Spleen (tissue), 11 donors: Measurements from ENCODE around the gene SLC1A1. TPM values are rescaled to one million over a fixed set of nuclear protein-coding genes. Genes with fewer than 3 reads are reported as not detected.

Experiments
- DNase-seq: peaks from one replicate; pipeline ENCODE4 v3.0.0-alpha.2; 2020
- H3K27ac ChIP-seq, 8 donors: fragments of 200-600 bp; sonication (generic) in 7 of 8; 1 replicate in 4 of 8; 2 replicates in 4 of 8; pipeline versions ENCODE4 v1.5.0 to v1.8.0; 2016 to 2021; ENCODE audit warnings: inconsistent platforms in 4 of 8, mild to moderate bottlenecking in 4 of 8, moderate library complexity in 1 of 8
- H3K27me3 ChIP-seq, 7 donors: fragments of 200-600 bp; sonication (generic) in 6 of 7; replicated peaks in 1 of 7; 1 replicate in 4 of 7; 2 replicates in 3 of 7; pipeline versions ENCODE4 v1.5.0 to v1.8.0; 2016 to 2021; ENCODE audit warnings: inconsistent platforms in 3 of 7, mild to moderate bottlenecking in 1 of 7
- H3K36me3 ChIP-seq, 6 donors: fragments of 200-600 bp; sonication (generic) in 5 of 6; 1 replicate in 4 of 6; 2 replicates in 2 of 6; pipeline versions ENCODE4 v1.5.0 to v1.8.0; 2016 to 2021; ENCODE audit warnings: inconsistent platforms in 2 of 6
- H3K4me1 ChIP-seq, 6 donors: fragments of 200-600 bp; sonication (generic) in 5 of 6; 1 replicate in 3 of 6; 2 replicates in 3 of 6; pipeline versions ENCODE4 v1.5.0 to v1.8.0; 2016 to 2021; ENCODE audit warnings: inconsistent platforms in 3 of 6
- H3K4me3 ChIP-seq, 8 donors: fragments of 200-600 bp; sonication (generic) in 7 of 8; 1 replicate in 4 of 8; 2 replicates in 4 of 8; pipeline versions ENCODE4 v1.5.0 to v1.8.0; 2016 to 2021; ENCODE audit warnings: inconsistent platforms in 4 of 8, mild to moderate bottlenecking in 4 of 8, moderate library complexity in 2 of 8
- H3K9me3 ChIP-seq, 8 donors: fragments of 200-600 bp; sonication (generic) in 7 of 8; 1 replicate in 4 of 8; 2 replicates in 4 of 8; pipeline versions ENCODE4 v1.5.0 to v1.8.0; 2016 to 2021; ENCODE audit warnings: inconsistent platforms in 4 of 8
- CTCF ChIP-seq, 11 experiments: fragments of 200-600 bp in 7 of 11; fragments of 450-650 bp in 4 of 11; sonication (generic) in 4 of 11; IDR thresholded peaks in 8 of 11; conservative IDR thresholded peaks in 3 of 11; 1 replicate in 7 of 11; 2 replicates in 4 of 11; pipeline versions ENCODE4 v1.4.0 to v1.8.0; 2016 to 2021; ENCODE audit warnings: antibody characterized with exemption in 11 of 11, inconsistent platforms in 4 of 11, mild to moderate bottlenecking in 1 of 11
- POLR2A ChIP-seq, 3 donors: fragments of 450-650 bp; IDR thresholded peaks; one replicate each; pipeline ENCODE4 v1.5.1; 2017; ENCODE audit warnings: antibody characterized with exemption in 3 of 3, mild to moderate bottlenecking in 1 of 3
- POLR2AphosphoS5 ChIP-seq, 3 donors: sonication (generic); formaldehyde crosslinking; IDR thresholded peaks; one replicate each; pipeline ENCODE4 v1.5.1; 2017; ENCODE audit warnings: antibody characterized with exemption in 3 of 3
- WGBS, 5 donors: extraction: QIAGEN DNeasy Blood & Tissue Kit in 3 of 5; methylation state at CpG; one replicate each; pipeline versions ENCODE4 v1.1.5 to v1.1.7; 2013 to 2018; 5-methylcytosine and 5-hydroxymethylcytosine counted together
- intact Hi-C: fragments of 100-400 bp; cut with DNase I; formaldehyde crosslinking; loops from one replicate; pipeline ENCODE4 v1.15.0; 2023; ENCODE audit warnings: low total_unique reads
- polyA plus RNA-seq, 3 donors: library from polyadenylated mRNA; stranded (reverse); fragments of 200-250 nt; gene quantifications; one replicate each; pipeline ENCODE4 v1.2.1, GENCODE V29; 2013
- total RNA-seq, 7 donors: library from RNA; depleted of rRNA in 3 of 7; stranded (reverse); fragments of >200 nt in 3 of 7; fragmentation: NEBNext Ultra II Directional in 4 of 7; extraction: Animal tissue kit (Norgen Biotek cat#: 25700) in 4 of 7; gene quantifications; one replicate each; pipeline versions ENCODE4 v1.1.0 to v1.2.1, GENCODE V29; 2016 to 2021
- donor health status: healthy with polysubstance abuse.
- donor health status: DM: no; HTN: no; CAD: no; lungs with moderate emphysema.
- donor health status: DM: no; HTN: no; CAD: no.
- donor health status: Bipolar disorder and iron deficiency.
- donor health status: healthy.
- donor health status: DM: no; HTN: no; CAD: no.
- donor health status: DM: yes; HTN: yes; CAD: no.

SLC1A1 gene
- total and polyA plus RNA-seq, 10 donors: 0.11 to 0.79 (median 0.28) TPM; not detected in 2

GRCh38 chr9:4549751-4550295, 59.6 kb downstream of the SLC1A1 start:
- Histone ChIP-seq H3K9me3 (no peaks in the 10 kb centered on the region), H3K4me3 (no peak overlapping the region), H3K4me1 (peaks cover 0 to 6% (median 0%) of the 10 kb centered on the region in 6 donors), H3K27me3 (no peaks in the 10 kb centered on the region), H3K27ac (no peak overlapping the region), H3K36me3 (no peaks in the 10 kb centered on the region)
- TF ChIP-seq CTCF (IDR thresholded peaks at IDR 0.05 in 8 of 11, conservative IDR thresholded peaks at IDR 0.05 in 3 of 11) (no peak), POLR2A (IDR thresholded peaks at IDR 0.05) (no peak), POLR2AphosphoS5 (IDR thresholded peaks at IDR 0.05) (no peak)
- WGBS, 5 donors: 64 to 80% (median 76%) methylated on average over 4 of the region's 4 CpGs
- intact Hi-C loops: no loop called here
- DNase-seq: no peak

- peaks cover 0 to 6% (median 0%) of the 10 kb centered on the region in 6 donors for H3K4me1 ChIP-seq
- no peak overlapping the region for H3K27ac ChIP-seq
Observed at GRCh38 chr9:4550777-4551484, 60.7 kb downstream of the SLC1A1 start.

DNA sequence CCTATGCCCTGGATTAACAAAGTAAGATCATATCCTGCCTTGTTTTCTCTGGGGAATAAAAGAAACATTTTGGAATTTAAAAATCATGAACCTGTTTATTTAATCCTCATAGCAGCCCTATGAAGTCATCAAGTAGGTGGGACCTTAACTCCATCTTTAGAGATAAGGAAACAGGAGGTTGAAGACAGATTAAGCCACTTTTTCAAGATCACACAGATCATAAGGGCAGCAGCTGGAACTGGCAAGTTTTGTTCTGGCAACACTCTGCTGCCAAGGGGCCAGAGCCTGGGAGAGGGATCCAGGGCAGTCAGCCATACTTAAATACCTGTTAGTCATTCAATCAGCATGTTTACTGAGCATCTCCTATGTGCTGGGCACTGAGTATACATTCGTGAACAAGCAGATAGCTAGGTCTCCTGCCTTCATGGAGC, 63.7 kb downstream of the SLC1A1 start:
- H3K4me1 ChIP-seq: no peaks in the 10 kb centered on the region
- 85 to 96% (median 89%) methylated on average over 1 of the region's 1 CpG for WGBS, 5 donors
- TF ChIP-seq CTCF (IDR thresholded peaks at IDR 0.05 in 8 of 11, conservative IDR thresholded peaks at IDR 0.05 in 3 of 11): no peak
- no peak for TF ChIP-seq POLR2AphosphoS5 (IDR thresholded peaks at IDR 0.05)
- no peak for TF ChIP-seq POLR2A (IDR thresholded peaks at IDR 0.05)
- no peak overlapping the region for H3K4me3 ChIP-seq
- no peak for DNase-seq
- intact Hi-C loops: no loop called here
- H3K9me3 ChIP-seq: no peaks in the 10 kb centered on the region
- no peaks in the 10 kb centered on the region for H3K36me3 ChIP-seq
- no peak overlapping the region for H3K27ac ChIP-seq
- H3K27me3 ChIP-seq: no peaks in the 10 kb centered on the region

More at GRCh38 chr9:4550777-4551484, 60.7 kb downstream of the SLC1A1 start:
- no peak overlapping the region for H3K4me3 ChIP-seq
- 58 to 73% (median 66%) methylated on average over 4 of the region's 4 CpGs for WGBS, 5 donors
- intact Hi-C loops: no loop called here
- no peaks in the 10 kb centered on the region for H3K27me3 ChIP-seq
- H3K36me3 ChIP-seq: no peaks in the 10 kb centered on the region
- DNase-seq: no peak
- no peaks in the 10 kb centered on the region for H3K9me3 ChIP-seq
- TF ChIP-seq POLR2A (IDR thresholded peaks at IDR 0.05): no peak
- TF ChIP-seq POLR2AphosphoS5 (IDR thresholded peaks at IDR 0.05): no peak
- TF ChIP-seq CTCF (IDR thresholded peaks at IDR 0.05 in 8 of 11, conservative IDR thresholded peaks at IDR 0.05 in 3 of 11): no peak

GRCh38 chr9:4555236-4555635, 65.0 kb downstream of the SLC1A1 start:
- H3K4me3 ChIP-seq: no peak overlapping the region
- H3K4me1 ChIP-seq: no peaks in the 10 kb centered on the region
- TF ChIP-seq POLR2AphosphoS5 (IDR thresholded peaks at IDR 0.05) (no peak), POLR2A (IDR thresholded peaks at IDR 0.05) (no peak), CTCF (IDR thresholded peaks at IDR 0.05 in 8 of 11, conservative IDR thresholded peaks at IDR 0.05 in 3 of 11) (no peak)
- no peaks in the 10 kb centered on the region for H3K27me3 ChIP-seq
- no peaks in the 10 kb centered on the region for H3K9me3 ChIP-seq
- no peak for DNase-seq
- no peak overlapping the region for H3K27ac ChIP-seq
- intact Hi-C loops: no loop called here
- 58 to 75% (median 66%) methylated on average over 2 of the region's 2 CpGs for WGBS, 5 donors
- no peaks in the 10 kb centered on the region for H3K36me3 ChIP-seq
